Measurements from ENCODE around the gene SPTB.

DNA sequence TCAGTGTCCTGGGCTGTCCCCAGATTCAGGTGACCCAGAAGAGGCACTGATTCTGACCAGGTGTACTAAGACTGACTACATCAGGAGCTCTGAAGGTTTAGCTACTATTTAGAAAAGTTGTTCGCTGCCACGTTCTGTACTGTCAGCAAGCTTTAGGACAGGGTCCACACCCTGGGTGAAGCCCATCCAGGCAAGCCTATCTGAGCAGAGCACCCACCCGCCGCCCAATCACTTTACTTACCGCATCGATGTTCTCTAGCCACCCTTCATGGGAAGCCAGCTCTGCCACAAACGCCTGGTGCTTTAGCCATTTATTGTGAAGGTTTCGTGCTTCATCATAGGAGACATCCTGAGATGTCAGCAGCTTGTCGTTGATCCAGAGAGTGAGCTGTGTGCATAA, 95.7 kb downstream of the SPTB start:
- TF ChIP-seq, protein P1, sequence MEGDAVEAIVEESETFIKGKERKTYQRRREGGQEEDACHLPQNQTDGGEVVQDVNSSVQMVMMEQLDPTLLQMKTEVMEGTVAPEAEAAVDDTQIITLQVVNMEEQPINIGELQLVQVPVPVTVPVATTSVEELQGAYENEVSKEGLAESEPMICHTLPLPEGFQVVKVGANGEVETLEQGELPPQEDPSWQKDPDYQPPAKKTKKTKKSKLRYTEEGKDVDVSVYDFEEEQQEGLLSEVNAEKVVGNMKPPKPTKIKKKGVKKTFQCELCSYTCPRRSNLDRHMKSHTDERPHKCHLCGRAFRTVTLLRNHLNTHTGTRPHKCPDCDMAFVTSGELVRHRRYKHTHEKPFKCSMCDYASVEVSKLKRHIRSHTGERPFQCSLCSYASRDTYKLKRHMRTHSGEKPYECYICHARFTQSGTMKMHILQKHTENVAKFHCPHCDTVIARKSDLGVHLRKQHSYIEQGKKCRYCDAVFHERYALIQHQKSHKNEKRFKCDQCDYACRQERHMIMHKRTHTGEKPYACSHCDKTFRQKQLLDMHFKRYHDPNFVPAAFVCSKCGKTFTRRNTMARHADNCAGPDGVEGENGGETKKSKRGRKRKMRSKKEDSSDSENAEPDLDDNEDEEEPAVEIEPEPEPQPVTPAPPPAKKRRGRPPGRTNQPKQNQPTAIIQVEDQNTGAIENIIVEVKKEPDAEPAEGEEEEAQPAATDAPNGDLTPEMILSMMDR (IDR thresholded peaks at IDR 0.05), result no peak
- no peak for TF ChIP-seq POLR2A (IDR thresholded peaks at IDR 0.05)

Measured in esophagus squamous epithelium (tissue), 4 donors.